MCF 10A (cell line): ENCODE measurements around the gene TMEM19. TPM values are rescaled to one million over a fixed set of nuclear protein-coding genes. Genes with fewer than 3 reads are reported as not detected.

Source experiments
- BruUV-seq: library from RNA; stranded (reverse); fragments of 400-500 nt; replicated peaks from 2 replicates; lab custom pipeline; 2021; lab: Mats Ljungman, UMichigan
- CTCF ChIA-PET: fragments of 300-600 bp; sonication (Branson Sonifier 250); formaldehyde crosslinking; extraction: SDS; loops from one replicate; lab custom pipeline; 2021; ENCODE audit warnings: antibody characterized with exemption, inconsistent platforms; lab: Yijun Ruan, JAX
- POLR2A ChIA-PET: fragments of 300-600, 350-650 bp; sonication (Branson Sonifier 250); formaldehyde crosslinking; extraction: SDS; loops from one replicate; lab custom pipeline; 2020; ENCODE audit warnings: antibody characterized with exemption, inconsistent platforms; lab: Yijun Ruan, JAX
- DNase-seq: peaks from one replicate; pipeline ENCODE4 v3.0.0-alpha.2; 2018; ENCODE audit not compliant: unreplicated experiment
- H3K27ac Mint-ChIP-seq: one replicate; pipeline ENCODE4 v1.8.0; 2022; ENCODE audit warnings: mild to moderate bottlenecking, low read depth, mixed read lengths; ENCODE audit not compliant: unreplicated experiment
- H3K27me3 Mint-ChIP-seq: one replicate; pipeline ENCODE4 v1.8.0; 2022; ENCODE audit warnings: mixed read lengths; ENCODE audit not compliant: insufficient read depth, unreplicated experiment
- H3K36me3 Mint-ChIP-seq: one replicate; pipeline ENCODE4 v1.8.0; 2022; ENCODE audit warnings: mild to moderate bottlenecking, moderate library complexity, mixed read lengths; ENCODE audit not compliant: insufficient read depth, unreplicated experiment
- H3K4me1 Mint-ChIP-seq: one replicate; pipeline ENCODE4 v1.8.0; 2022; ENCODE audit warnings: mixed read lengths; ENCODE audit not compliant: insufficient read depth, unreplicated experiment
- H3K4me3 Mint-ChIP-seq: one replicate; pipeline ENCODE4 v1.8.0; 2022; ENCODE audit warnings: mild to moderate bottlenecking, moderate library complexity, mixed read lengths; ENCODE audit not compliant: unreplicated experiment
- H3K9me3 Mint-ChIP-seq: one replicate; pipeline ENCODE4 v1.8.0; 2022; ENCODE audit warnings: mixed read lengths; ENCODE audit not compliant: unreplicated experiment
- CTCF ChIP-seq: fragments of 200-600 bp; IDR thresholded peaks from one replicate; pipeline ENCODE4 v1.8.0; 2022; ENCODE audit warnings: antibody characterized with exemption, mild to moderate bottlenecking; ENCODE audit not compliant: unreplicated experiment
- intact Hi-C: fragments of 100-400 bp; cut with micrococcal nuclease; formaldehyde crosslinking; loops from 2 replicates; pipeline ENCODE4 v1.14.1; 2022
- total RNA-seq: library from RNA; stranded (reverse); gene quantifications from 2 replicates; pipeline ENCODE4 v1.2.3, GENCODE V29; 2022

TMEM19 gene
- total RNA-seq, 1 experiment from 2014 or later, result 7.3 TPM

GRCh38 chr12:71703206-71703605 lies 17.3 kb downstream of the TMEM19 start:
- POLR2A ChIA-PET, result interaction anchor here (0.9 to 1.4 kb wide), 7 partner anchors 9 to 51 kb away, joined by 3 to 7 read pairs (median 4); partner anchors contain the start of genes RAB21, THAP2, TMEM19 and ZFC3H1
- no peak for DNase-seq
- no peaks in the 10 kb centered on the region for H3K27me3 Mint-ChIP-seq
- TF ChIP-seq CTCF, result no peak
- intact Hi-C loops, result no loop called here
- no TSS peak for BruUV-seq
- H3K4me1 Mint-ChIP-seq, result no peaks in the 10 kb centered on the region
- no peak overlapping the region for H3K27ac Mint-ChIP-seq
- H3K4me3 Mint-ChIP-seq, result no peak overlapping the region
- H3K9me3 Mint-ChIP-seq, result no peaks in the 10 kb centered on the region
- H3K36me3 Mint-ChIP-seq, result peaks cover 13% of the 10 kb centered on the region
- CTCF ChIA-PET, result interaction anchor here (0.9 to 2.8 kb wide), 4 partner anchors 8 to 44 kb away, joined by 3 to 17 read pairs (median 5); partner anchors contain the start of gene TMEM19

GRCh38 chr12:71704920-71705319 lies 19.0 kb downstream of the TMEM19 start:
- ChIA-PET CTCF (interaction anchor here (0.6 to 2.8 kb wide), 5 partner anchors 11 to 289 kb away, joined by 3 to 17 read pairs (median 3); partner anchors contain the start of gene TMEM19), POLR2A (interaction anchor here (0.7 to 2.0 kb wide), 4 partner anchors 9 to 170 kb away, joined by 3 to 6 read pairs (median 4); no protein-coding TSS in a partner anchor)
- Mint-ChIP-seq H3K9me3 (no peaks in the 10 kb centered on the region), H3K36me3 (peaks cover 13% of the 10 kb centered on the region), H3K4me1 (peaks cover 4% of the 10 kb centered on the region), H3K27me3 (no peaks in the 10 kb centered on the region), H3K27ac (no peak overlapping the region), H3K4me3 (no peak overlapping the region)
- intact Hi-C loops, result no loop called here
- no peak for DNase-seq
- no peak for TF ChIP-seq CTCF
- BruUV-seq, result no TSS peak

GRCh38 chr12:71708658-71709057 lies 22.8 kb downstream of the TMEM19 start:
- POLR2A ChIA-PET, result interaction anchor here (0.8 to 8.5 kb wide), 7 partner anchors 11 to 46 kb away, joined by 3 to 54 read pairs (median 10); partner anchors contain the start of genes RAB21, THAP2, TMEM19 and ZFC3H1

More at GRCh38 chr12:71708658-71709057, 22.8 kb downstream of the TMEM19 start:
- H3K27ac Mint-ChIP-seq, result no peak overlapping the region
- no TSS peak for BruUV-seq
- TF ChIP-seq CTCF, result no peak
- peak; percentile 51 for DNase-seq
- intact Hi-C loops, result no loop called here
- H3K36me3 Mint-ChIP-seq, result no peaks in the 10 kb centered on the region
- no peak overlapping the region for H3K4me3 Mint-ChIP-seq
- no peaks in the 10 kb centered on the region for H3K27me3 Mint-ChIP-seq
- CTCF ChIA-PET, result interaction anchor here (0.7 to 3.1 kb wide), 5 partner anchors 23 to 262 kb away, joined by 3 to 24 read pairs (median 3); partner anchors contain the start of gene TMEM19
- H3K9me3 Mint-ChIP-seq, result peaks cover 15% of the 10 kb centered on the region
- peaks cover 16% of the 10 kb centered on the region for H3K4me1 Mint-ChIP-seq
